Astrocyte (in vitro differentiated cells and primary cell): Measurements from ENCODE around the gene COL19A1.

Experiments
- EZH2 ChIP-seq: IDR thresholded peaks from 2 replicates; pipeline ENCODE4 v1.6.1; 2012; ENCODE audit warnings: mild to moderate bottlenecking, low read length, inconsistent platforms; ENCODE audit not compliant: insufficient read depth
- TF ChIP-seq, protein P1 (sequence below): IDR thresholded peaks from 2 replicates; pipeline ENCODE4 v1.5.1; 2011; ENCODE audit warnings: low read depth, mild to moderate bottlenecking, inconsistent platforms, low read length, moderate library complexity; ENCODE audit not compliant: insufficient read depth

DNA sequence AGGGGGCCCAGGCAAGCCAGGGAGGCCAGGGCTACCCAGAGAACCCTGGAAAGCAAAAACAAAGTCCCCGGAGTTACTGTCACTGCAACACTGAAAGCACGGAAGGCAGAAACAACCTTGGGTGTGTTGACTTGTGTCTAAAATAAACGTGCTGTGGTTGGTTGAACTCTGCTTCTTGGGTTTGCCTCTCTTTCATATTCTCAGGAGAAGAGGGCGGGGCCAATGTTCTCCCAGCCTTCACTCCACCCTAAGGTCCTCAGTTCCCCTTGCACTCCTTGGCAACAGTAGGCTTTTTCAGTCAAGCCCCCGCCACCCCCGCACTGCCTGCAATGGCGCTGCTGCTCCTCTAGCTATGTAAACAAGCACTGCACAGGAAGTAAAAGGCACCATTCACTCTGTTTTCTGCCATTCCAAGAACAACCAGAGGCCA lies 375.6 kb downstream of the COL19A1 start:
- TF ChIP-seq, protein P1, sequence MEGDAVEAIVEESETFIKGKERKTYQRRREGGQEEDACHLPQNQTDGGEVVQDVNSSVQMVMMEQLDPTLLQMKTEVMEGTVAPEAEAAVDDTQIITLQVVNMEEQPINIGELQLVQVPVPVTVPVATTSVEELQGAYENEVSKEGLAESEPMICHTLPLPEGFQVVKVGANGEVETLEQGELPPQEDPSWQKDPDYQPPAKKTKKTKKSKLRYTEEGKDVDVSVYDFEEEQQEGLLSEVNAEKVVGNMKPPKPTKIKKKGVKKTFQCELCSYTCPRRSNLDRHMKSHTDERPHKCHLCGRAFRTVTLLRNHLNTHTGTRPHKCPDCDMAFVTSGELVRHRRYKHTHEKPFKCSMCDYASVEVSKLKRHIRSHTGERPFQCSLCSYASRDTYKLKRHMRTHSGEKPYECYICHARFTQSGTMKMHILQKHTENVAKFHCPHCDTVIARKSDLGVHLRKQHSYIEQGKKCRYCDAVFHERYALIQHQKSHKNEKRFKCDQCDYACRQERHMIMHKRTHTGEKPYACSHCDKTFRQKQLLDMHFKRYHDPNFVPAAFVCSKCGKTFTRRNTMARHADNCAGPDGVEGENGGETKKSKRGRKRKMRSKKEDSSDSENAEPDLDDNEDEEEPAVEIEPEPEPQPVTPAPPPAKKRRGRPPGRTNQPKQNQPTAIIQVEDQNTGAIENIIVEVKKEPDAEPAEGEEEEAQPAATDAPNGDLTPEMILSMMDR: no peak
- no peak for TF ChIP-seq EZH2
